ENCODE data around the gene PLD5. TPM values are rescaled to one million over a fixed set of nuclear protein-coding genes. Genes with fewer than 3 reads are reported as not detected.

The PLD5 gene
- not detected in 2 replicates for total RNA-seq

DNA sequence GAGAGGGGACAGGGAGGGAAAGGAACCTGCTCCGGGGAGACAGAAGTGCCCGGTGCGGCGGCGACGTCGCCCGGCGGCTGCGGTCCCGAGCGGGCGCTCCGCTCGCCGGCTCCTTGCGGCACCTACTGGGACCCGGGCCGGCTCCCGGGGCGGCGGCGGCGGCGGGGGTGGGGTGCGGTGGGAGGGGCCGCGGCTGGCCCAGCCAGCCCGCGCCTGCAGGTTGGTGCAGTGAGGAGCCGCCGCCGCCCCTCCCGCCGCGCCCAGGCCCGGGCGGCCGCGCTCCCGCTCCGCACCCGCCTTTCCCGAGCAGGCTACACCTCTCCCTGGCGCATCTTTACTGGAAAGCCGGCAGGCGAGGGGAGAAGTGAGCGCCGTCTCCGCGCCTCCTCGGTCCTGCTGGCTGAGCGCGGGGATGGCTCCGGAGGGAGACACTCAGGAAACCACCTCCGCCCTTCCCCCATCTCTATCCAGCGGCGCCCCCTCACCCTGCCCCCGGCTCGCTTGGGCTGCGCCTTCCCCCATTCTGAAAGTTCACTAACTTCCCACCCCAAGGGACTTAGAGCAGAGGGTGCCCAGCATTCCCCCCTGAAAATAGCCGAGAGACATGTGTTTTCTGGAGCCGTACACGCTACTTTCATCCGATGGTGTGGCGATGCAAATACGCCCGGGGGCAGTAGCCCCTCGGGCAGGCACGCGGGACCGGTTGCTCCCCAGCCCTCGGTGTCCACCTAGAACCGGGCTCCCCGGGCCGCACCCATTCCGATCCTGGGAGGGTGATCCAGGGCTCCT is at the start of gene PLD5:
Gene PLD5, minus strand, starts transcription at position 127 of the 789 bp plus-strand sequence.

Small RNA genes within 50 kb of the gene (small RNA-seq; reads per million reads assigned to genes)
- gene AL360271.2 (ENCODE audit: low replicate concordance) (not detected), gene RN7SKP12 (ENCODE audit: low replicate concordance) (not detected)
